Activated naive CD4-positive, alpha-beta T cell treated with anti-CD3 and anti-CD28 coated beads, Interleukin-2, amount 50 U/mL, for 16 hours (primary cell): ENCODE results near the gene OXCT1.
"Not testable (repeated sequence)": the region's sequence is repeated elsewhere in the genome, so short reads cannot be mapped to it uniquely, and the experiment has no call there.

ENCODE experiments used
- DNase-seq: peaks from one replicate; pipeline ENCODE4 v3.0.0-alpha.2; 2020

The OXCT1 gene

GRCh38 chr5:41821051-41821450, 49.2 kb downstream of the OXCT1 start:
- DNase-seq, result no peak

GRCh38 chr5:41820150-41820549, 50.1 kb downstream of the OXCT1 start:
- DNase-seq, result no peak

- DNase-seq, result no peak
These were observed 52.5 kb downstream of the OXCT1 start for GRCh38 chr5:41817625-41818301.

DNA sequence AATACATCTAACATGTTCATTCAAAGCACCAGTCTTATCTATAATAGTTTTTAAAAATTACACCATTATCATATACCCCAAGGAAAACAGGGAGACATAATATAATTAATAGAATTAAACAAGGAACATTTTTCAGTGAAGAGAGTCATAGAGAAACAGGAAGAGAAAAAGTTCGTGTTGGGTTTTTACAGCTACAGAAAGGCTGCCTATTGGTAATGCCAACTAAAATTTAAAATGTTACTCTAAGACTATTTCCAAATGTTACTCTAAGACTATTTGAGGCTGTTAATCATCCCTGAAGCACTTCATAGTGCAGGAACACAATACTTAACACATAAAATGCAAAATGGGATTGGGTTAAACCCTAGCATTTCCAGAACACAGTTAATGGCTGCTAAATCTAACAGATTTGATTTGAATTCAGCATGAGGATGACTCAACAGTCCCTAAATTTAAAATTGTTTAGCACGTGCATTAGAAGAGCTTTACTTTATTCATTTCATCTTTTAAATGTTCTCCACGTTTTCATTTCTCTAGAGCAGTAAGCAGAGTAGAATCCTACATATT, 54.5 kb downstream of the OXCT1 start:
- DNase-seq, result no peak

DNA sequence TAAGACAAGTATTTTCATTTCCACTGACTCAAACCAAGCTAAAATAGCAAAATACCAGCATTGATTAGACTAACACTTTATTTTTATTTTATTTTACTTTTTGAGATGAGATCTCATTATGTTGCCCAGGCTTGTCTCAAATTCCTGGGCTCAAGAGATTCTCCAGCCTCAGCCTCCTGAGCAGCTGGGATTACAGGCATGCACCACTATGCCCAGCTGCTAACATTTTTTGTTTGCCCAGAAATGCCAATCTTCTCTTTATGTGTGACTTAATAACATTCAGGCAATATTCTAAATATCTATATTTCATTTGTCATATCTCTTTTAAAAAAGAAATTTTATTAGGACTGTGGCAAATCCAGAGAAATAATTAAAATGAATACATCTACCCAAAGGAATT, 55.0 kb downstream of the OXCT1 start:
- no peak for DNase-seq

- not testable (repeated sequence) for DNase-seq
These were observed 55.9 kb downstream of the OXCT1 start for GRCh38 chr5:41814306-41814705.

- DNase-seq, result no peak
These were observed 58.1 kb downstream of the OXCT1 start for GRCh38 chr5:41812156-41812555.

- DNase-seq, result no peak
These were observed 61.1 kb downstream of the OXCT1 start for GRCh38 chr5:41809128-41809527.

GRCh38 chr5:41808294-41808693, 61.9 kb downstream of the OXCT1 start:
- DNase-seq, result no peak

DNA sequence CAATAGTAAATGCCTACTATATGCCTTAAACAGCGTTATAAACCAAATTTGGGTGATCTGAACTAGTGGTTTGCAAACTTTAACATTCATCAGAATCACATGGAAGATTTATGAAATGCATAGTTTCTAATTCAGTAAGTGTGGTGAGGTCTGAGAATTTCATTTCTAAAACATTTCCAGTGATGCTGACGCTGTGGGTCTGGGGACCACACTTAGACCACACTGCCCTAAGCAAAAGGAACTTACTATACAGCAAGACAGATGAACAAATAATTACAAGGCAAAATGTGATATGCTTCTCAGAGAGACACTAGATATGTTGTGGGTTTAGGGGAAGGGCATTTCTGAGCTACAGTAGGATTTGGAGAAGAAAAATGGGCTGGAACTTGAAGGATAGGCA, 72.6 kb downstream of the OXCT1 start:
- no peak for DNase-seq

DNA sequence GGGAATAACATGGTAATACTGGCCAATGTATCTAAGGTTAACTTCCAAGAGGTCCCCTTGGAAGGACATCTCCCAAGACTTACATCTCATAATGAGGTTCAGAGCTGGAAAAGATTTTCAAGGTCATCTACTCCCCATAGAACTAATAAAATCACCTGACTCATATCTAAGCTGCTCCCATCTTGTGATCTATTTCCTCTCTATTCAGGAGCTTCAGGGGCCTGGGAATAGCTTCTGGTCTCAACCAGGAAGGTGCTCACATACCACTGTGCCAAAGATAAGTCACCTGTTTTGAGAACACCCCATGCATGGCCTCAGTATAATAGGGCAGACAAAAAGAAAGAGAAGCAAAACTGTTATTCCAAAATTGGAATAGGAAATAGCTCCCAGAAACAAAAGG, 74.2 kb downstream of the OXCT1 start:
- no peak for DNase-seq

- no peak for DNase-seq
These were observed 75.1 kb downstream of the OXCT1 start for GRCh38 chr5:41795125-41795524.

GRCh38 chr5:41794471-41794870, 75.8 kb downstream of the OXCT1 start:
- no peak for DNase-seq

DNA sequence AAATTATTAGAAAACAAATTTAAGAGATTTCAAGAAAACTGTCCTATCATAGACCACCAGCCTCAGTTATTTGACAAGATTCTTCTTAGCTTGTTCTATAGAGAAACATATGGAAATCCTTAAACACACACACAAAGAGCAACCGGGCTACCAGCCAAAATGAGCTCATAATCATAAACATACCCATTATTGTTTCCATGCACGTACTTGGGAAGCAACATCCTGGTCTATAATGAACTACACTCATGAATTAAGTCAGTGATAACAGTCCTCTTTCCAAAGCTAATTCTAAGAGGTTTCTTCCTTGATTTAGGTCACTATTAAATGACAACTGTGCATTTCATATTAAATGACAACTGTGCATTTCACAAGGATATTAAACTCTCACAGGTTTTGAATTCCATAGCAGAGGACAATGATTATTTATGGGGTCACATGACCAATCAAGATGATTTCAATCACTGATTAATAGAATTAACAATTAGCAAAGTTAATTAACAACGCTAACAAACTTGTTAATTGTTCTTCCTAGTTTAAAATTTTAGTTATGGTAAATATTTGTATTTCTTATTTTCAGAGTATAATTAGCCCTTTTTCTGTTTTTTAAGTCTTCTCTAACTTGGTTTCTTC, 77.0 kb downstream of the OXCT1 start:
- no peak for DNase-seq

DNA sequence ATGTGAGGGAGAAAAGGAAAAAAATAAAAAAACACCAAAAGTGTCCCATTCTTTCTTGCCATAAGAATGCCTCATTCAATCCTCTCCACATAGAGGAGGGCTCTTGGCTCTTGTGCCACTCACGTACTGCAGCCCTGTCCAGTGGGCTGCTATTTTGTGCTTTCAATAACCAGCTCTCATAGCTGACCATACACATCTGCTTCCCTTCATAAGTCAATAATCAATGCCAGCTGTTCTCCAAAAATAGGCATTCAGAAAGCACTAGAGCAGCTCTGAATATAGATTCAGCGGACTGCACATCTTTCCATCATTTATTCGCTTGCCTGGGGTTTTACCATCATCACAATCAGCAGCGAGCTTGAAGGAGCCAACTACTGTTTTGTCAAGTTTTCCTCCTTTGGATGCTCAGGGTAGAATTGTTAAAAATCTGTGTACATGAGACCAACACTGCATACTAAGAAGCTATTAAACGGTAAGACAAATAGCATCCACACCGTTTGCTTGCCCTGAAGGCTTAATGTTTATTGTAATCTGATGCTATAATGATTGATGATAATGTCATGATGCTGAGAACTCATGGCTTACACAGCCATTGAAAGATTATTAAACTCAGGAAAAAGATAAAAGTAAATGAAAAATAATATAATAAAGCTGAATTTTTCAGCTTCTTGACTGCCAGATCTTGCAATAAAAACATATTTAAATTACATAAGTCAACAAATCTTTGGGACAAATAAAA, 80.0 kb downstream of the OXCT1 start:
- DNase-seq, result no peak

DNA sequence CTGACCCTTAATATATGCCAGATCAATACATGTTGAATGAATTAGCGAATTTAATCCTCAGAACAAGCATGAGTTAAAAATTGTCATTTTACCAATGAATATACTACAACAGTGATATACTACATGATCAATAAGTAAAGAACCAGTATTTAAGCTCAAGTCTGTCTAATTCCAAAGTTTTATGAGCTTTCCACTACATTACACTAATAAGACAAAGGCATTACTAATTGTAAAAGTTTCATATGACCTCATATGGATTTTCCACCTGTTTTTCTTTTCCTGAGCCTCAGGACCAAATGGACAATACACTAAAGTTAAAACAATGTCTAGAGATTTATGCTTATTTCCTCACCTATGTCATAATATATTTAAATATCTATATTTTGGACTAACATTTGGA, 80.8 kb downstream of the OXCT1 start:
- DNase-seq, result no peak

DNA sequence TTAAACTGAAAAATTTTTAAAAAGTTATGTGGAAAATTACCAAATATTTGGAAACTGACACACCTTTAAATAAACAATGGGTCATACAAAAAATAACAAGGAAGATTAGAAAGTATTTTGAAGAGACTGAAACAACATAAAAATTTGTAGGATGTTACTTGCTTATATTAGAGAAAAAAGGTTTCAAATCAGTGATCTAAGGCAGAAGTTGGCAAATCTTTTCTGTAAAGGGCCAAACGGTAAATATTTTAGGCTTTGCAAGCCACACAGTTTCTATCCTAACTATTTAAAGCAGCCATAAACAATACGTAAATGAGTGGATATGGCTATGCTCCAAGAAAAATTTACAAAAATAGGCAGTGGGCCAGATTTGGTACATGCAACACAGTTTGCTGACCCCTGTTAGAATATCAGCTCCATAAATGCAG, 81.3 kb downstream of the OXCT1 start:
- no peak for DNase-seq

DNA sequence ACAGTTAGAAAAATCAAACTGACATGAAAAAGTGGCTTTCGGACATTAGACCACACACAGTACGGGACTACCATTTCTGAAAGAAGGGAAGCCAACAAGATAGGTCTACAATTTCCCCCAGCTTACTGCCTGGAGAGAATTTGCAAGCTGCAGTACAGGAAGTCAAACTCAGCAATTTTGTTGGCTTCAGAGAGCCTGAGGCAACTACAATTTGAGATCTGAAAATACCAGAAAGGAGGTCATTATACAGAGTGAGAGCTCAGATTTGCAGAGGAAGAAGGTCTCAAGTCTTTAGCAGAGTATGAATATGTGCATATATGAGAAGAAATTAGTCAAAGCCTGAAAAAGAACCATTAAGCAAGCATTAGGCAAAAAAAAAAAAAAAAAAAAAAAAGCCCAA, 83.0 kb downstream of the OXCT1 start:
- no peak for DNase-seq

GRCh38 chr5:41785061-41785460, 85.2 kb downstream of the OXCT1 start:
- no peak for DNase-seq

GRCh38 chr5:41778410-41778809, 91.8 kb downstream of the OXCT1 start:
- no peak for DNase-seq

DNA sequence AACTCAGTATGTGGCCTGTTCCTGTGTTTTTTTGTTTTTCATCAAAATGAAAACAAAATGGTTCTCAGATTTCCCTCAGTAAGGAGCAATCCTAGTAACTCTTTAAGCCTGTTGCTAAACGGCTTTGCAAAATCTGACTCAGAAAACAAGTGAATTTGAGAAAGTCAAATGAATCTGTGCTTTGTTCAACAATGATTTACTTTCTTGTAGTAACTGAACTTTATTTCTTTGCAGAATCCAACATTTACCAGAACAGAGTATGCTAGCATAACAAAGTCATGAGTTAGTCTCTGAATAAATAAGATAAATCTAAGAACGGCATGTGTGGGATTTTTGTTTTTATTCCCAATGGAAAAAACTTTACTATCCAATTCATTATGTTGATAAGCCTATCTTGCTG, 93.8 kb downstream of the OXCT1 start:
- DNase-seq, result no peak

- no peak for DNase-seq
These were observed 96.4 kb downstream of the OXCT1 start for GRCh38 chr5:41773799-41774198.

DNA sequence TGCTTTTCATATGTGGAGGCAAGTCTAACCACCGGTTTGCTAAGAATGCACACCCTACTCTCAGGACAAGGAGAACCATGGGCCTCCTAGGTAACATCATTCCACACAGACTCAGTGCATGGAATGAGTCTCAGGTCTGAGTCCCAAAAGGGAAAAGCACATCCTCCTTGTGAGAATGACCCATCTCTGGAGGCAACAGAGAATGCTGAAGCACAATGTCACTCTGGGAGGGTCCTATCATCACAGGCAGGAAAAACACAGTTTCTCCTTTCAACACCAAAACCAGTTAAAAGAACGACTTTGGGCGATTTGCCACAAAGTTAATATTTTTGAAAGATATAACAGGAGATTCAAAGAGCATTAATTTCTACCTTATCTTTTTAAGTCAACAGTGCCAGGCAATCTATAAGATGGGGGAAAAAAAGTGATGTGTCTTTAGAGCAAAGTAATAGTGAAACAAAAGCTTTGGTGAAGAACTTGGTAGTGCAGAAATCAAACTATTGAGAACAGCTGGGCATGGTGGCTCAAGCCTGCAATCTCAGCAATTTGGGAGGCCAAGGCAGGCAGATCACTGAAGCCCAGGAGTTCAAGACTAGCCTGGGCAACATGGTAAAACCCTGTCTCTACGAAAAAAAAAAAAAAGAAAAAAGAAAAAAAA, 97.3 kb downstream of the OXCT1 start:
- DNase-seq, result no peak
